Measurements from ENCODE around the gene GTF2H1.

GRCh38 chr11:18280438-18281045 lies 41.8 kb upstream of the GTF2H1 start:
- no peak for TF ChIP-seq CTCF (IDR thresholded peaks at IDR 0.05)
- TF ChIP-seq POLR2A (IDR thresholded peaks at IDR 0.05) = no peak

Data from esophagus squamous epithelium (tissue), 4 donors.